VCaP (cell line): Measurements from ENCODE around the gene EGFLAM.

ENCODE experiments used
- H3K27ac ChIP-seq: fragments of 450-650 bp; 2 replicates; pipeline ENCODE4 v1.5.1; 2017
- CTCF ChIP-seq: fragments of 450-650 bp; conservative IDR thresholded peaks from 2 replicates; pipeline ENCODE4 v1.5.1; 2017; ENCODE audit warnings: mild to moderate bottlenecking, moderate library complexity

Gene EGFLAM

DNA sequence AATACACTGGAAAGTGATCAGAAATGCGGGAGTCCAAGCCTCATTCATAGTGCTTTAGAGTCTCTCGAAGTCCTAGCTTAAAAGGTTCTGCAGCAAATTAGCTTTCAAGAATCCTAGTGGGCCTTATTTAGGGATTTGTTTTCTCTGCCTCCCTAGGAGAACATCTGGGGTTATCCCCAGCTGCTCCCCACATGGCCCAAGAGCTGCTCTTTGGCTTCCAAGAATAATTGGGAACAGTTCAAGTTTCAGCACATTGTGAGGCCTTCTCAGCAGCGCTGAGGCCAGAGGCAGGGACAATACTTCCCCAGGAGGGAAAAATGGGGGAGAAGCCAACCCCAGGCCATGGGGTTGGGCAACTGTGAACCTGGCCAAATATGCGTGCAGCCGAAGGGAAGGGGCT is 189.4 kb downstream of the EGFLAM start:
- TF ChIP-seq CTCF, result no peak
- no peak overlapping the region for H3K27ac ChIP-seq

DNA sequence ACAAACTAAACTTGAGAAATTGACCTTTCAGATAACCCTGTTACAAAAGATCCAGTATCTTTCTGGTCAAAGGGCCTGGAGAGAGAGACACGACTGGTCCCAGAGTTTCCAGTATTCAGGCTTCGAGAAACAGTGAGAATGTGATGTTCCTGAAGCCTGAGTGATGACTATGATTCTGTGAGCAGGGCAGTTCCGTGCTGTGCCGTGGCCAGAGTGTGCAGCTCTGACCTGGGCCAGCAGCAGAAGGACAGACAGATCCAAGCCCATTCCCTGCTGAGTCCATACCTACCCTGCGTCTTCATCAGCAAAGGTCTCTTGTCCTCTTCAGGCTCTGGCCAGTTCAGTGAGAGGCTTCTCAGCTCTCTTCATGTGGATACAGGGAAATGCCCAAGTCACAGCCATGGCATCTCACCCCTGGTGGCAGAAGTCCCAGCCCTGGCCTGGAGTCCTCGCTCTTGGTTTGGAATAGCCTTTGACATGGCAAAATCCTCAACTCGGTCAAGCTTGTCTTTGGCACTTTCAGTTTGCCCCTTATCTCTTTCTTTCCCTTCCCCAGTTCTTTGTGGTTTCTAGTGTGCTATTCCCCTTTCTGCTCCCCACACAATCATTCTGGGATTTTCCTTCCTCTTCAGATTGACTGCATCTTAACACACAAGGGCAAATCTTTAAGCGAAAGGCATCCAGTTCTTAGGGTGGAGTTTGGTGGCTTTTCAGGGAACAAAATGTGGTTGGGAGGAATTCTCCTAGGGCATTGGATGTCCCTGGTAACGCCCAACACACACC is 190.4 kb downstream of the EGFLAM start:
- no peak overlapping the region for H3K27ac ChIP-seq
- TF ChIP-seq CTCF, result no peak

DNA sequence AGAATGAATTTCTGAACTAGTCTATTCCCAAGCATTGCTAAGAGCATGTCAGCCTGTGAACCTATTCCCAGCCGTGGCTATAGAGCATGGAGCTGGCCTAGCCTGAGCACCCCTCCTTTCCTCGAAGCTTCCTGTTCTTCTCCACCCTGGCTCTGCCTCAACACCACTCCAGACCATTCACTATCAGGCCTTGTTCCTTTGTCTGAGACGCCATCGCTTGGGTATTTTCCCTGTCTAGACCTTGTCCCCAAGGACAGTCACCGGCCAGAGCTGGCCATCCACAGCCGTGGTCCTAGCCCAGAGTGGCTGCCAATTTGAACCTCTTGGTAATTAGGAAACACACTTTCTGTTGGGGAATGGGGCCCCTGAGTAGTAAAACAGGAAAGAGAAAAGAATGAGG is 192.3 kb downstream of the EGFLAM start:
- no peak overlapping the region for H3K27ac ChIP-seq
- no peak for TF ChIP-seq CTCF

- H3K27ac ChIP-seq, result no peak overlapping the region
- no peak for TF ChIP-seq CTCF
These were observed 192.8 kb downstream of the EGFLAM start for GRCh38 chr5:38451074-38451725.

DNA sequence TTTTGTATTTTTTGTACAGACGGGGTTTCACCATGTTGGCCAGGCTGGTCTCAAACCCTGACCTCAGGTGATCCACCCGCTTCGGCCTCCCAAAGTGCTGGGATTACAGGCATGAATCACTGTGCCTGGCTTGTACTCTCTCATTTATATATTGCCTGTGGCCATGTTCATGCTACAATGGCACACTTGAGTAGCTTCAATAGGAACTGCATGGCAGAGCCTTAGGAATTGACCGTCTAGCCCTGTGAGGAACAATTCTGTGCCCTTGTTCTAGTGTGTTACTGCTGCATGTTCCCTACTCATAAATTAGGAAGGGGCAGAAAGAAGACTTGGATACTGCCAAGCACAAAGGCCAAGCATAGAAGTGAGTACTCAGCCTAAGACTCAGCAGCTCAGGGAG is 193.8 kb downstream of the EGFLAM start:
- no peak overlapping the region for H3K27ac ChIP-seq
- TF ChIP-seq CTCF, result no peak

DNA sequence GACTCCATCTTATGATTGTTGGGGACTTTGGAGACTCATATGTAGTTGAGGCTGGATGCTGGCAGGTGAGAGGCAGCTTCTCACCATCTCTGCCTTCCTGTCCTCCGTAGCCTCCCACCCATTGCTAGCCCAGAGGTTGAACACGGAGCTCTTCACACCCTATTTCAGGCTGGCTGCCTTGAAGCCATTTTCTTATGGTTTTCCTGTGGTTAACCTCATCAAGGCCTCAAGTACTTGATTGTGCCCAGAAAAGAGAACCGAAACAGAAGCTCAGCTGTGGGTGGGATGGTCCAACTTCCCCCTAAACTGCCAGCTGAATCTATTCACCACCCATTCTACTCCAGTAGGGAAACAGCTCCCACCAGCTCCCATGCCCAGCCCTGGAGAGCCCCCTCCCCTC is 195.1 kb downstream of the EGFLAM start:
- TF ChIP-seq CTCF, result no peak
- H3K27ac ChIP-seq, result no peak overlapping the region

DNA sequence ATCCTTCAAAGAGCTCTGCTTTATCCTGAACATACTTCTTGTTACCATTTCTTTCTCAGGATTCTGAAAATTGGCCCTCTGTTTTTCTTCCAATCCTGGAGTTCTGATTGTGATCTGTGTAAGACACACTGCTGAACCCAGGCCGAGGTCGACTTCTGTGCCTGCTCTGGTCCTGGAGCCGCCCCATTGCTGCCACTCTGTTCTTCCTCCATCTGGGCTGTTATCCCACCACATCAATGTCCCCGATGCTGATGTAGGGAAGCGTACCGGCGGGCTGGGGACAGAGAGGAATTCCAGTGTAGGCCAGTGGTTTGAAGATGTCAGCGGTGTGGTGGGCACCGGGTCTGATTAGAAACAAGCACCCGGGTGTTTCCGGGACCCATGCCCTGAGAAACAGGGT is 195.6 kb downstream of the EGFLAM start:
- no peak for TF ChIP-seq CTCF
- H3K27ac ChIP-seq, result no peak overlapping the region
